GM19455 (cell line): ENCODE results near the gene SENP6.
"Not testable (repeated sequence)": the region's sequence is repeated elsewhere in the genome, so short reads cannot be mapped to it uniquely, and the experiment has no call there.

Experiments
- ATAC-seq: cut with Tn5 transposase; IDR thresholded peaks from one replicate; pipeline ENCODE4 v1.9.1; 2021; ENCODE audit not compliant: unreplicated experiment

The SENP6 gene, protein sequence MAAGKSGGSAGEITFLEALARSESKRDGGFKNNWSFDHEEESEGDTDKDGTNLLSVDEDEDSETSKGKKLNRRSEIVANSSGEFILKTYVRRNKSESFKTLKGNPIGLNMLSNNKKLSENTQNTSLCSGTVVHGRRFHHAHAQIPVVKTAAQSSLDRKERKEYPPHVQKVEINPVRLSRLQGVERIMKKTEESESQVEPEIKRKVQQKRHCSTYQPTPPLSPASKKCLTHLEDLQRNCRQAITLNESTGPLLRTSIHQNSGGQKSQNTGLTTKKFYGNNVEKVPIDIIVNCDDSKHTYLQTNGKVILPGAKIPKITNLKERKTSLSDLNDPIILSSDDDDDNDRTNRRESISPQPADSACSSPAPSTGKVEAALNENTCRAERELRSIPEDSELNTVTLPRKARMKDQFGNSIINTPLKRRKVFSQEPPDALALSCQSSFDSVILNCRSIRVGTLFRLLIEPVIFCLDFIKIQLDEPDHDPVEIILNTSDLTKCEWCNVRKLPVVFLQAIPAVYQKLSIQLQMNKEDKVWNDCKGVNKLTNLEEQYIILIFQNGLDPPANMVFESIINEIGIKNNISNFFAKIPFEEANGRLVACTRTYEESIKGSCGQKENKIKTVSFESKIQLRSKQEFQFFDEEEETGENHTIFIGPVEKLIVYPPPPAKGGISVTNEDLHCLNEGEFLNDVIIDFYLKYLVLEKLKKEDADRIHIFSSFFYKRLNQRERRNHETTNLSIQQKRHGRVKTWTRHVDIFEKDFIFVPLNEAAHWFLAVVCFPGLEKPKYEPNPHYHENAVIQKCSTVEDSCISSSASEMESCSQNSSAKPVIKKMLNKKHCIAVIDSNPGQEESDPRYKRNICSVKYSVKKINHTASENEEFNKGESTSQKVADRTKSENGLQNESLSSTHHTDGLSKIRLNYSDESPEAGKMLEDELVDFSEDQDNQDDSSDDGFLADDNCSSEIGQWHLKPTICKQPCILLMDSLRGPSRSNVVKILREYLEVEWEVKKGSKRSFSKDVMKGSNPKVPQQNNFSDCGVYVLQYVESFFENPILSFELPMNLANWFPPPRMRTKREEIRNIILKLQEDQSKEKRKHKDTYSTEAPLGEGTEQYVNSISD

DNA sequence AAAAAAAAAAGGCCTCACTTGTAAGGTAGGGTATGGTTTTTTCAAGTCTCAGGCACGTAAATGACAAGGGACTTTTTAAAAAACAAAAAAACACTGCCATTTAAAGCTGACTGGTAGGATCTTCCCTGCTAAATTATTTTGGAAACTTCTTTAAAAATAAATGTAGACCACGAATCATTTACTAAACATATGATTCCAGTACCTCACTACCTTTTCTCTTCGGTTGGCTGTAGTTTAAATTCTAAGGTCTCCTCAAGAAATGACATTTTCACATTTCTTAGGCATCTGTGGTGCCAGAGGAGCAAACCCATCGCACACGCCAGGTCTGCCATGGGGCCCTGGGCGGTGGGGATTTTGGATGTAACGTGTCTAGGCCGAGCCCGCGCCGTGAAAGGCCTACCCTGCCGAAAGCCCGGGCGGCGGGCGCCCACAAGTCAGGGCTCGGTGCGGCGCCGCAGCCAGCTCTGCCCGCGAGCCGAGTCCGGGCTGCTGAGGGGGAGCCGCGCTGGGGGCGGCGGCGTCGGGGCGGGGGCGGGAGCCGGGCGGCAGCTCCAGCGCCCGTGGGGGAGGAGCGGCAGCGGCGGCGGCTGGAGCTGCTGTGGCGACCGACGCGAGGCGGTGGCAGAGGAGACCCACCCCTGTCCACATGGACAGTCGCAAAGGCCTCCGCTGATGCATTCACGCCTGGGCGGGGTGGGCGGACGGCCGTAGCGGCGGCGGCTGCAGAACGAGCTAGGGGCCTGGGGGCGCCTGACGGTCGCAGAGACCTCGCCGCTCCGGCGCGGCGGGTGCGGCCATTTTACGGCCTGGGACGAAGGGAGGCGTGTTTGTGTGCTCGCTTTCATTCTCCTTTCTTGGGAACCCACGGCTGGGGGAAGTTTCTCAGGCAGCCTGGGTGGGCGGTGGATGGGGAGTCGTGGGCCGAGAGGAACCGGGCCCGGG, at the start of gene SENP6:
Gene SENP6, plus strand, starts transcription at position 577 of the 942 bp plus-strand sequence. CDS start 645 bp downstream, outside the sequence.
- ATAC-seq: peak; percentile 75

- ATAC-seq: no peak
Observed at GRCh38 chr6:75556240-75556639, 45.4 kb upstream of the SENP6 start.

DNA sequence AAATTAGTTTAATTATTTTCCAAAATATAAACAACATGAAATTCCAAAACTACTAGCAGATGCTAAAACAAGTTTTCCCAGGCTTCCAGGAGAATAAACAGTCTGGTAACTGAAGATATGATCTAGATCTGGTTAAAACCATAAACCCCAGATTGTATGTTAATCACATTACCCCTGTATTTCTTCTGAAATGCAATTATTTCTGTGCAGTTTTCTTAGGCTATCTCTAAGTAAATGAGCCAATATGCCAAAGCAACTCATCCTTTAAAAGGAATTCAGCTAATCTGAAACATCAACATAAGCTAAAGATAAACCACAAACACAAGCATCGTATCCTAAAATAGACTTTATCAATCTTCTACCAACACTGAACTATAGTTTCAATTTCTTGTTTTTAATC, 44.6 kb upstream of the SENP6 start:
- ATAC-seq: no peak

GRCh38 chr6:75563032-75563431, 38.6 kb upstream of the SENP6 start:
- ATAC-seq: peak; percentile 77

DNA sequence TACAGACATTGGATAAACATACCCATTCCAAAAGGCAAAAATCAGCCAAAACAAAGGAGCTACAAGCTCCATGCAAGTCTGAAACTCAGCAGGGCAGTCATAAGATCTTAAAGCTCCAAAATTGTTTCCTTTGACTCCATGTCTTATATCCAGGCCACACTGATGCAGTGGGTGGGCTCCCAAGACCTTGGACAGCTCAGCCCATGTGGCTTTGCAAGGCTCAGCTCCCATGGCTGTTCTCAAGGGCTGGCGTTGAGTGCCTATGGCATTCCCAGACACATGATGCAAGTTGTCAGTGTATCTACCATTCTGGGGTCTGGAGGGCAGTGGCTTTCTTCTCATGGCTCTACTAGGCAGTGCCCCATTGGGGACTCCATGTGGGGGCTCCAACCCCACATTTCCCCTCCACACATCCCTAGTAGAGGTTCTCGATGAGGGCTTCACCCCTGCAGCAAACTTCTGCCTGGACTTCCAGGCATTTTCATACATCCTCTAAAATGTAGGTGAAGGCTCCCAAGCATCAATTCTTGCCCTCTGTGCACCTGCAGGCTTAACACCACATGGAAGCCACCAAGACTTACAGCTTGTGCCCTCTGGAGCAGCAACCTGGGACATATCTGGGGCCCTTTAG, 35.4 kb upstream of the SENP6 start:
- no peak for ATAC-seq

GRCh38 chr6:75568100-75568499, 33.6 kb upstream of the SENP6 start:
- no peak for ATAC-seq

- ATAC-seq: no peak
Observed at GRCh38 chr6:75568965-75569364, 32.7 kb upstream of the SENP6 start.

- ATAC-seq: not testable (repeated sequence)
Observed at GRCh38 chr6:75570671-75571070, 31.0 kb upstream of the SENP6 start.

GRCh38 chr6:75572072-75572471, 29.6 kb upstream of the SENP6 start:
- ATAC-seq: no peak

DNA sequence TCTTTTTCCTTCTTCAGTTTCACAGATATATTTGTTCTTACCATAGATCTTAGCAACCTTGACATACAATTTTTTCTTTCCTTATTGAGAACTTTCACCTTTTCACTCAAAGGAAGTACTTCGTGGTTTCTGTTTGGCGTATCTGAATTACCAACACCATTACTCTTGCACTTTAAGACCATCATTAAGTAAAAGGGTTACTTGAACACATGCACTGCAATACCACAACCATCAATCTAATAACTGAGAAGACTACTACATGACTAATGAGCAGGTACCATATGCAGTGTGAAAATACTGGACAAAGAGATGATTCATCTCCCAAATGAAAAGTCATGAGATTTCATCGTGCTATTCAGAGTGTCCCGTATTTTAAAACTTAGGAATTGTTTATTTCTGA, 21.7 kb upstream of the SENP6 start:
- peak; percentile 64 for ATAC-seq

- ATAC-seq: no peak
Observed at GRCh38 chr6:75581231-75581630, 20.4 kb upstream of the SENP6 start.

- not testable (repeated sequence) for ATAC-seq
Observed at GRCh38 chr6:75584552-75584951, 17.1 kb upstream of the SENP6 start.

- no peak for ATAC-seq
Observed at GRCh38 chr6:75588948-75589347, 12.7 kb upstream of the SENP6 start.

DNA sequence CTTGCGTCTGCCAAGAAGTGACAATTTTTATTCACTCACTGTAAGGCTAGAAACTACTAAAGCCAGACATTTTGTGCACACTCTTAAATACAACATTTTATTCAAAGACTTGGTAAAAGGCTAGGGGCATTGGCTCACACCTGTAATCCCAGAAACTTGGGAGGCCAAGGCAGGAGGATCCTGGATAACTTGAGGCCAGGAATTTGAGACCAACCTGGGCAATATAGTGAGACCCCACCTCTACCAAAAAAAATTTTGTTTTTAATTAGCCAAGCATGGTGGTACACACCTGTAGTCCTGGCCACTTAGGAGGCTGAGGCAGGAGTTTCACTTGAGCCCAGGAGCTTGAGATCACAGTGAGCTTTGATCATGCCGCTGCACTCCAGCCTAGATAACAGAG, 11.3 kb upstream of the SENP6 start:
- no peak for ATAC-seq

DNA sequence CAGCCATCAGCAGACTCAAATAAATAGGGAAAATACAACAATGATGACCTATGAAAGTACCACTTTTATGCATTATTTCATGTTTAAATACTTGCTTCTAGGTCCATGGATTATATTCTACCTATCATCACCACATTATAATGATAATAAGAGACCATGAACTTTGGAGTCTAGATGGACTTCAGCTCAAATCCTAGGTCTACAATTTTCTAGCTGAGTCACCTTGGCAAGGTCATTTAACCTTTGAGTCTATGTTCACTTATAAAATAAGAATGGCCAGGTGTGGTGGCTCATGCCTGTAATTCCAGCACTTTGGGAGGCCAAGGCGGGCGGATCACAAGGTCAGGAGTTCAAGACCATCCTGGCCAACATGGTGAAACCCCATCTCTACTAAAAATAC, 5.3 kb upstream of the SENP6 start:
- ATAC-seq: not testable (repeated sequence)

GRCh38 chr6:75600768-75601167, 912 bp upstream of the SENP6 start:
- ATAC-seq: no peak

DNA sequence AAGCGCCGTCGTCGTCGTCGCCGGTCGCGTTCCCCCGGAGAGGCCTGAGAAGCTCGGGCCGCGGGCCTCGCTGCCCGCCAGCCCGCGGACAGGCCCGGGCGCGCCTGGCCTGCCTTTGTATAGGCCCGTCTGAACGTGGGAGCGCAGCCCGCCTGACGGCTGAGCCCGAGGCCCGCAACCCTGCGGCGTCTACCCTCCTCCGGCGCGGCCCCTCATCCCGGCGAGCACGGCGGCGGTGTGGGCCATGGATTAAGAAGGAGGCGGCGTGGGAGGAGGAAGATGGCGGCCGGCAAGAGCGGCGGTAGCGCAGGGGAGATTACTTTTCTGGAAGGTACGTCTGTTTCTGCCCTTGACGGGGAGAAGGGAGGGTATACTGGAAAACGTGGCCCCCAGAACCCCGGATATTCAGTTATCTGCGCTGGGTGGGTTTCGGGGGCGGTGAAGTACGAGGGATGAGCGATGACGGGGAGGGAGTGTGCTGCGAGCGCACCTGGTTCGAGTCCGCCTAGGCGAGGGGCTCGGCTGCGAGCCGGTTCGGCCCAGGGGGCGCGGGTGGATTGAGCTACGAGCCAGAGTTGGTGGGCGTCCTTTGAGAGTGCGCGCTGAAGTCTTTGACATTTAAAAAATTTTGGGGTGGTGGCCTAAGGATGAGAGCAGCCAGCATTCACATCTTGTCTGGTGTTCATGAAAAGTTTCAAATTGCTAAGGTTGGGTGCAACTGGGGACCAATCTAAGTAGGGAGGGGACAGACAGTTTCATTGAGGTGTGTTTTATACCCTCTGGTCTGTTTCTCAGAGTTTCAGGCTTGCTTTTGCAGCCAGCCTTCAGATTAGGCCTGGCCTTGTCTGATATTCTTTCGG, 796 bp downstream of the SENP6 start:
- peak; percentile 49 for ATAC-seq

DNA sequence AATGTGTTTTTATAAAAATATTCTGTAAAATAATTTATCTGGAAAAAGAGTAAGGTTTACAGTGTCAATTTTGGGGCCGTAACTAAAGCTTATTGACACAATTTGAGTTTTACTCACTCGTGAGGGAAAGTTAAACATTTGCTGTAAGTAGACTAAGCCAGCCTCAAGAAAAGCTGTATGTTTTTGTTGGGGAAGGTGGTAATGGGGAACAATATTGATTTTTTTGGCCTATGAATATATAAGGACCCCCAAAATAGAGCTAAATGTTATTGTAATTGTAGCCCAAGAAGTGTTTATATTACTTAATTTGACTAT, 1.4 kb downstream of the SENP6 start:
- ATAC-seq: no peak

- ATAC-seq: no peak
Observed at GRCh38 chr6:75604294-75604693, 2.6 kb downstream of the SENP6 start.
